ENCODE data around the gene FAM20A.

DNA sequence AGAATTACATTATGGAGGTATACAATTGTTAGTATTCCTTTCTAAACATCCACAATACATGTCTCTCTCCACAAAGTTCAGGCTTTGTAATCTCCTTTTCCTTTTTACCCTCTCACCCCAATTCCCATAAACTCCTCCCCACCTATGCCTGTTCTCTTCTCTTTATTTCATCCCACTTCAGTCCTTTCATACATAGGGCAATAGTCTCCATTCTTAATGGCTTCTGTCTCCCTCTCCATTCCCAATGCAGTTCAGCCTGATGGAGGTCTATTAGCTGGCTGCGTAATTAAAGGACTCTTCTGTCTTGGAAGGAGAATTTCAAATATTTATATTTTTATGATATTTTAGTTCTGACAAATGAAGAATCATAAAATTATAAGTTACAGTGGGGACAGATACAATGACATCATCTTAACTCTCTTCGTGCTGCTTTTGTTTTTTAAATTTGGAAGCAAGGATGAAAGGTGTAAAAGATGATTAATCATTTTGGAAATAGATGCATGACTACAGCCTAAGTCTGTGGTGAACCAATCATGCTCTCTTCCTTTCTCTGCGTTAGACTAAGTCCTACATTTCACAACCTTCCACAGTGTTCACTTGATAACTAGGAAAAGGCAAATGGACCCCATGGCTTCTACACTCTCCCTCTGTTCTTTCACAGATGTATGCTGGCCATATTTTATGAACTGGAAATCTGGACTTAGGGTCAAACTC is 11.2 kb upstream of the FAM20A start:
- TF ChIP-seq, protein P1, sequence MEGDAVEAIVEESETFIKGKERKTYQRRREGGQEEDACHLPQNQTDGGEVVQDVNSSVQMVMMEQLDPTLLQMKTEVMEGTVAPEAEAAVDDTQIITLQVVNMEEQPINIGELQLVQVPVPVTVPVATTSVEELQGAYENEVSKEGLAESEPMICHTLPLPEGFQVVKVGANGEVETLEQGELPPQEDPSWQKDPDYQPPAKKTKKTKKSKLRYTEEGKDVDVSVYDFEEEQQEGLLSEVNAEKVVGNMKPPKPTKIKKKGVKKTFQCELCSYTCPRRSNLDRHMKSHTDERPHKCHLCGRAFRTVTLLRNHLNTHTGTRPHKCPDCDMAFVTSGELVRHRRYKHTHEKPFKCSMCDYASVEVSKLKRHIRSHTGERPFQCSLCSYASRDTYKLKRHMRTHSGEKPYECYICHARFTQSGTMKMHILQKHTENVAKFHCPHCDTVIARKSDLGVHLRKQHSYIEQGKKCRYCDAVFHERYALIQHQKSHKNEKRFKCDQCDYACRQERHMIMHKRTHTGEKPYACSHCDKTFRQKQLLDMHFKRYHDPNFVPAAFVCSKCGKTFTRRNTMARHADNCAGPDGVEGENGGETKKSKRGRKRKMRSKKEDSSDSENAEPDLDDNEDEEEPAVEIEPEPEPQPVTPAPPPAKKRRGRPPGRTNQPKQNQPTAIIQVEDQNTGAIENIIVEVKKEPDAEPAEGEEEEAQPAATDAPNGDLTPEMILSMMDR (IDR thresholded peaks at IDR 0.05; ENCODE audit: poor library complexity, severe bottlenecking) = no peak
- TF ChIP-seq POLR2AphosphoS5 (IDR thresholded peaks at IDR 0.05) = no peak
- TF ChIP-seq, protein P2, sequence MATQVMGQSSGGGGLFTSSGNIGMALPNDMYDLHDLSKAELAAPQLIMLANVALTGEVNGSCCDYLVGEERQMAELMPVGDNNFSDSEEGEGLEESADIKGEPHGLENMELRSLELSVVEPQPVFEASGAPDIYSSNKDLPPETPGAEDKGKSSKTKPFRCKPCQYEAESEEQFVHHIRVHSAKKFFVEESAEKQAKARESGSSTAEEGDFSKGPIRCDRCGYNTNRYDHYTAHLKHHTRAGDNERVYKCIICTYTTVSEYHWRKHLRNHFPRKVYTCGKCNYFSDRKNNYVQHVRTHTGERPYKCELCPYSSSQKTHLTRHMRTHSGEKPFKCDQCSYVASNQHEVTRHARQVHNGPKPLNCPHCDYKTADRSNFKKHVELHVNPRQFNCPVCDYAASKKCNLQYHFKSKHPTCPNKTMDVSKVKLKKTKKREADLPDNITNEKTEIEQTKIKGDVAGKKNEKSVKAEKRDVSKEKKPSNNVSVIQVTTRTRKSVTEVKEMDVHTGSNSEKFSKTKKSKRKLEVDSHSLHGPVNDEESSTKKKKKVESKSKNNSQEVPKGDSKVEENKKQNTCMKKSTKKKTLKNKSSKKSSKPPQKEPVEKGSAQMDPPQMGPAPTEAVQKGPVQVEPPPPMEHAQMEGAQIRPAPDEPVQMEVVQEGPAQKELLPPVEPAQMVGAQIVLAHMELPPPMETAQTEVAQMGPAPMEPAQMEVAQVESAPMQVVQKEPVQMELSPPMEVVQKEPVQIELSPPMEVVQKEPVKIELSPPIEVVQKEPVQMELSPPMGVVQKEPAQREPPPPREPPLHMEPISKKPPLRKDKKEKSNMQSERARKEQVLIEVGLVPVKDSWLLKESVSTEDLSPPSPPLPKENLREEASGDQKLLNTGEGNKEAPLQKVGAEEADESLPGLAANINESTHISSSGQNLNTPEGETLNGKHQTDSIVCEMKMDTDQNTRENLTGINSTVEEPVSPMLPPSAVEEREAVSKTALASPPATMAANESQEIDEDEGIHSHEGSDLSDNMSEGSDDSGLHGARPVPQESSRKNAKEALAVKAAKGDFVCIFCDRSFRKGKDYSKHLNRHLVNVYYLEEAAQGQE (IDR thresholded peaks at IDR 0.05; ENCODE audit: borderline replicate concordance) = no peak
- TF ChIP-seq TAF1 (IDR thresholded peaks at IDR 0.05; ENCODE audit: low read depth) = no peak

Measured in neural cell (in vitro differentiated cells).